Right lobe of liver (tissue), 4 donors: Measurements from ENCODE around the gene SPTLC2.

Source experiments
- POLR2A ChIP-seq: fragments of 450-650 bp; IDR thresholded peaks from one replicate; pipeline ENCODE4 v1.6.1; 2017; ENCODE audit warnings: antibody characterized with exemption, mild to moderate bottlenecking
- TF ChIP-seq, protein P1 (sequence below), 4 donors: fragments of 200-600 bp in 3 of 4; fragments of 450-650 bp in 1 of 4; IDR thresholded peaks; one replicate each; pipeline versions ENCODE4 v1.5.1 to v1.8.0; 2016 to 2022; ENCODE audit warnings: antibody characterized with exemption in 4 of 4, mild to moderate bottlenecking in 2 of 4
- donor health status: DM: no; HTN: no; CAD: no.
- donor health status: DM: no; HTN: no; CAD: no.
- donor health status: DM: no; HTN: yes; CAD: no.

DNA sequence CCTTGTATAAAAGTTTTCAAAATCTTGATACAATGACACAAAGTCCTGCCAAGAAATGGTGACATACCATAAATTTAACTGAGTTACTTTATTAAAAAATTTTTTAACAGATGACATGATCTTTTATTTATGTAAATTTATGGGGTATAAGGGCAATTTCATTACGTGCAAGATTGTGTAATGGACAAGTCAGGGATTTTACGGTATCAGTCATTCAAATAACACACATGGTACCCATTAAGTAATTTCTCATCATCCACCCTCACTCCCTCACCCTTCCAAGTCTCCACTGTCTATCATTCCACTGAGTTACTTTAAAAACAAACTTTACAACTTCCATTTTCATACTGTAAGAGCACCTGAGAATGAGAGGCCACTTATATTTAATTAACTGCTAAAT is 37.4 kb downstream of the SPTLC2 start:
- TF ChIP-seq POLR2A, result no peak
- TF ChIP-seq, protein P1, sequence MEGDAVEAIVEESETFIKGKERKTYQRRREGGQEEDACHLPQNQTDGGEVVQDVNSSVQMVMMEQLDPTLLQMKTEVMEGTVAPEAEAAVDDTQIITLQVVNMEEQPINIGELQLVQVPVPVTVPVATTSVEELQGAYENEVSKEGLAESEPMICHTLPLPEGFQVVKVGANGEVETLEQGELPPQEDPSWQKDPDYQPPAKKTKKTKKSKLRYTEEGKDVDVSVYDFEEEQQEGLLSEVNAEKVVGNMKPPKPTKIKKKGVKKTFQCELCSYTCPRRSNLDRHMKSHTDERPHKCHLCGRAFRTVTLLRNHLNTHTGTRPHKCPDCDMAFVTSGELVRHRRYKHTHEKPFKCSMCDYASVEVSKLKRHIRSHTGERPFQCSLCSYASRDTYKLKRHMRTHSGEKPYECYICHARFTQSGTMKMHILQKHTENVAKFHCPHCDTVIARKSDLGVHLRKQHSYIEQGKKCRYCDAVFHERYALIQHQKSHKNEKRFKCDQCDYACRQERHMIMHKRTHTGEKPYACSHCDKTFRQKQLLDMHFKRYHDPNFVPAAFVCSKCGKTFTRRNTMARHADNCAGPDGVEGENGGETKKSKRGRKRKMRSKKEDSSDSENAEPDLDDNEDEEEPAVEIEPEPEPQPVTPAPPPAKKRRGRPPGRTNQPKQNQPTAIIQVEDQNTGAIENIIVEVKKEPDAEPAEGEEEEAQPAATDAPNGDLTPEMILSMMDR (IDR thresholded peaks at IDR 0.05), result no peak
